Loucy (cell line): ENCODE measurements around the gene CHRNA9.

Experiments used
- EZH2phosphoT487 ChIP-seq: fragments of 200-600 bp; IDR thresholded peaks from 2 replicates; pipeline ENCODE4 v1.6.1; 2018; ENCODE audit warnings: antibody characterized with exemption, mild to moderate bottlenecking, moderate library complexity, borderline replicate concordance
- TF ChIP-seq, protein P1 (sequence below): fragments of 200-600 bp; sonication (generic); conservative IDR thresholded peaks from 2 replicates; pipeline ENCODE4 v1.5.1; 2014; ENCODE audit warnings: mild to moderate bottlenecking, antibody characterized with exemption, low read length

DNA sequence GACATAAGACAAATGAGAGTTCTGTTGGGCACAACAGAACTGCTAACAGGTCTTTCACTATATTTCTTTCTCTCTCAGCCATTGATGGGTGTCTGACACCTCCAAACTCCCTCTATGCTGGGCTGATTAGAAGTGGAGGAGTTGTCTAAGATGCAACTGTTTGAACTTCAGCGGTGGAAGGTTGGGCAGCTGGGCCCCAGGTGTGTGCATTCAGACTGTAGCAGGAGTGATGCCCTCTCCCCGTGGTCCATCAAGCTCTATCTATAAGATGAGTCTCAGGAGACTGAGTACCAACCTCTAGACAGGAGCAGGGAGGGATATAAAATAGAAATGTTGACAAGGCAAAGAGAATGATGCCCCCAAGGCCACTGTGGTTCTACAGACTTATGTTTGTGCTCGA is 28.2 kb upstream of the CHRNA9 start:
- TF ChIP-seq, protein P1, sequence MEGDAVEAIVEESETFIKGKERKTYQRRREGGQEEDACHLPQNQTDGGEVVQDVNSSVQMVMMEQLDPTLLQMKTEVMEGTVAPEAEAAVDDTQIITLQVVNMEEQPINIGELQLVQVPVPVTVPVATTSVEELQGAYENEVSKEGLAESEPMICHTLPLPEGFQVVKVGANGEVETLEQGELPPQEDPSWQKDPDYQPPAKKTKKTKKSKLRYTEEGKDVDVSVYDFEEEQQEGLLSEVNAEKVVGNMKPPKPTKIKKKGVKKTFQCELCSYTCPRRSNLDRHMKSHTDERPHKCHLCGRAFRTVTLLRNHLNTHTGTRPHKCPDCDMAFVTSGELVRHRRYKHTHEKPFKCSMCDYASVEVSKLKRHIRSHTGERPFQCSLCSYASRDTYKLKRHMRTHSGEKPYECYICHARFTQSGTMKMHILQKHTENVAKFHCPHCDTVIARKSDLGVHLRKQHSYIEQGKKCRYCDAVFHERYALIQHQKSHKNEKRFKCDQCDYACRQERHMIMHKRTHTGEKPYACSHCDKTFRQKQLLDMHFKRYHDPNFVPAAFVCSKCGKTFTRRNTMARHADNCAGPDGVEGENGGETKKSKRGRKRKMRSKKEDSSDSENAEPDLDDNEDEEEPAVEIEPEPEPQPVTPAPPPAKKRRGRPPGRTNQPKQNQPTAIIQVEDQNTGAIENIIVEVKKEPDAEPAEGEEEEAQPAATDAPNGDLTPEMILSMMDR, result no peak
- TF ChIP-seq EZH2phosphoT487, result no peak
